DMS 273 treated with DMSO at 0.1 percent for 48 hours (cell line): ENCODE results near the gene RNF215.
A peak's percentile ranks its signal among the peaks of the same experiment; 100 is the strongest.

Experiments
- DNase-seq: peaks from one replicate; lab custom pipeline; 2025; lab: John Stamatoyannopoulos, UW

The RNF215 gene

DNA sequence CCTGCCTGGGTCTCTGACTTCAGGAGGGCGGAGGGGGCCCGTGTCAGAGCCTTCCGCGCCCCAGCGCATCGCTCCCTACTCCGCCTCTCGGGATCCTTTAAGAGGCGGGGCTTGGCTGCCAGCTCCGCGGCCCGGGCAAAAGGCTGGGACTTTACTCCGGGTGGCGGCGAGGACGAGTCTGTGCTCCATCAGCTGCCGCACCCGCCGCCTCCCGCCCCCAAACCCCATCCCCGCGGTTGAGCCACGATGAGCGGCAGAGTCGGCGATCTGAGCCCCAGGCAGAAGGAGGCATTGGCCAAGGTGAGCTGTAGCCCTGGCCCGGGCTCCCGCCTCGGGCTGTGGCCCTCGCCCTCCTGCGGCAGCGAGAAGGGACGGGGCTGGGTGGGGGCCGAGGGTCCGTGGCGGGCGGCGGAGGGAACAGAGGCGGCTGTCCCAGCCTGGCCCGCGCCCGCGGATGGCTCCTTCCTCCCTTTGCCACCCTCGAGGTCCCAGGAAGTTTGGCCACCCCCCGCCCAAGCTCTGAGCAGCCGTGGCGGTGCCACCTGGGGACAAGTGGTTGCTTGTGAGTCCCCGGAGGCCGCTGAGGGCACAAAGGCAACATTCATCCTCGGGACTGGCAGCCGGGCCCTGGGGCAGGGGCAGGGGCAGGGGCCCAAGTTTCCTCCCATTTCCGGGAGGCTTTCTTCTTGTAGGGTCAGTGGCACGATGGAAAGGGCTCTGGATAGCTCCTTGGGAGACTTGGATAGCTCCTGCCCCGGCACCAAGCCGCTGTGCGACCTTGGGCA is 9.9 kb upstream of the RNF215 start, which contains the start of gene SEC14L2:
TSS of gene SEC14L2 (plus strand) at position 148 of the 785 bp plus-strand sequence. CDS start at position 247, 99 bp downstream.
- no peak for DNase-seq

DNA sequence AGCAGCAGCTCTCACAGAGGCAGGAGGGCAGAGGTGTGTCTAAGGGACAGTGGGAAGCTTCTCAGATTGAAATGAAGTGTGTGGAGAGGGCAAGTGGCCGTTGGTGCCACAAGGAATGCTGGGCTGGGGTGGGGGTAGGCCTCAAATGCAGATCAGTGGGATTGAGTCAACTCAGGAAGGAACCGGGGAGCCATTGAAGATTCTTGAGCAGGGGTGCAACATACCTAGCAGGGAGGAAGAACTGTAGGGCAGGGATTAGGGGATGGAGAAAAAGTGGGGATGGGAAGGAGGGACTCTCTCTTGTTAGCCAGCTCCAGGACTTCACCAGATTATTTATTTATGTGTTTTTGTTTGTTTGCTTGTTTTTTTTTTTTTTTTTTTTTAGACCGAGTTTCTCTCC is 6.7 kb upstream of the RNF215 start:
- DNase-seq, result no peak

DNA sequence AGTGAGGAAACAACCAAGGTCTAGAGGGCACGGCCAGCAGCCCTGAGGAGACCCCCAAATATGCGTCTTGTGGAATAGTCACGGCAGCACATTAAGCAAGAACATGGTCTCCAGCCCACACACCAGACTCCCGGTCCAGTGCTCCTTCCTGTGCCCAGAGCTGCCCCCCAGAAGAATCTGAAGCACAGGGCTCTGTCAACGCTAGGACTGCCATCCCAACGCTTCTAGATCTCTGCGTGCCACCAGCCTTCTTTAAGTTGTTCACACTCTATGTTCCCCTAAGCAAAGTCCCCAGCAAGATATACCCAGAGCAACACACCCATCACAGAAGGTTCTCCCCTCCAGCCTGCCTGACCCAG is 6.1 kb upstream of the RNF215 start:
- no peak for DNase-seq

DNA sequence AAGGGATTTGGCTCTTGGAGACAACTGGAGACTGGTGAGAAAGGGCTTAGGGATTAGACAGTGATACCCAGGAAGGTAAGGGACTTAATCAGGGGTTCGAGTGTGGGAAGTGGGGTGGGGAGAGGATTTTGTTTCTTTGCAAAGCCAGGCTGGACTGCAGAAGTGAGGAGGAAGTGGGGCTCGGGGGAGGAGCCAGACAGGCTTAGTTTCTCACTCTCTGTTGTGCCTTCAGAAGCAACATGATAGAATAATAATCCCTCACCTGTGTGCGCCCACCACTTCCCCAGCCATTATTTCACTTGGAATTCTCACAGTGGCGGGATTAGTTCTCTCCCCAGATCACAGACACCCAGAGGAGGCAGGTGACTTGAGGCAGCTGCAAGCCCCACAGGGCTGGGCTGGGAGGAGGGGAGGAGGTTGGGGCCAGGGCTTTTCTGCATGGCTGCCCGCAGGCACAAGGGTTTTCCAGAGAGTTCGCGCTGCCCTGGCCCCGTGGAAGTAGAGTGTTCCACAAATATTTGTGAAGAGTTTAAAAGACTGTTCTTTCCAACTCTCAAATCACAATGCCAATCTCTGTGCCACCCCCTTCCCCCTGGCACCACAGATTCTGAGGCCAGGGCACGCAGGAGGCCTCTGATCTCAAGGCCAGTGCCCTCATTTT is 5.6 kb upstream of the RNF215 start:
- no peak for DNase-seq

DNA sequence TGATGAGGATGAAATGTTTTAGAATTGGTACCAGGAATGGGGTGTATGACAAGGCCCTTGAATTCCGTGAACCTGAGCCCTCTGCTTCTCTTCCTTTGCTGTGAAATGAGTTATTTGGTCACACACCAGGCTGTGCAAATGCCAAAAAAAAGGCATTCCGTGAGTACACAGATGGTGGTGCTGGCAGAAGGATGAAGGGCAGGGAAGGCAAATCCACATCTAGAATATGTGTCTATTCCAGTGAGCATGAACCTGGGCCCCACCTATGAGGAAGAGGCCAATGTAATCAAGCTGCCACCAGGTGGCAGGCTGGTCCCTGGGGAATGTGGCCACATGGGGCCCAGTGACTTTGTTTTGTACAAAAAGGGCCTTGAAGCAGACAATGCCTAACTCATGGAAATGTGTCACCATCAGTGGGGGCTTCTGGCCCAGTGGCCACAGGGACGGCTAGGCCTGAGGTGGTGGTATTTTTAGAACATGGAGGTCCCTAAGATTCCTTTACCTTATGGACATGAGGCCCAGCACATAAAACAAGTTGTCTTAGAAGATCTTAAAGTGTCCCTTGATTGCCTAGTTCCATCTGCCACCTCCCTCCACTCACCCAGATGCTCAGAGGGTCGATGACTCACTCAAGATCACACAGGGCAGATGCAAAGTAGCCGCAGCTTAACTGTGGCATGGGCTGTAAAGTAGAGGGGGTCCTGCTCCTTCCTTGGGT is 3.9 kb upstream of the RNF215 start:
- DNase-seq, result peak; percentile 28

DNA sequence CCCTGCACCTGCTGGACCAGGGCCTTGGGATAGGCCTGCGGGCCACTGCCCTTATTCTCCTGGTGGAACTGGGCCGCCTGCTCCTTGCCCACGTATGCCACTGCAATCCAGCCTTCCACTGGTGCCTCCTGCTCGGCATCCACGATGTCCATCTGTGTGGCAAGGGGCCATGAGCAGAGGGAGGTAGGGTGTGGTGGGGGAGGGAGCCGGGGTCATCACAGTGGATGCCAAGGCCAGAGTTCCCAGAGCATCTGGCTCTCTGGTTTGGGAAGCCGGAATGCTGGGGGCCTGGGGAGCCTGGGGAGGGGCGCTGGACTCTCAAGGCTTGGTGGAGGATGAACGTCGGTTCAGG is 627 bp downstream of the RNF215 start:
- DNase-seq, result no peak

DNA sequence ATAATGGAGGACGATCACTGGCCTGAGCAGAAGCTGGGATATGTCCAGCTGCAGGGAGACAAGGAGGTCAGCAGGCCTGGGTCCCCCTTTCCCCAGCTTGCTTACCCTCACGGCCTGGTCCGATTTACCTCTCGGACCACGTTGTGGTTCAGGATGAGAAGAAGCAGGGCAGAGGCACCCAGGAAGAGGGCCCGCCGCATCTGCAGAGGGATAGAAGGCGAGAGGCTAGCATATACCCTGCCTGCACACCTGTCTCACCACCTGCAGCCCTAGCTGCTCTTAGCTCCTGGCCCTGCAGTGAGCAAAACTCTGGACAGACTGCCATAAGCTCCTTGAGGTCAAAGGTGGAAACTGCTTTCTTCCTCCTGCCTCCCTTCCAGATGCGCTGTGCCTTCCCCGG is 1.3 kb downstream of the RNF215 start:
- no peak for DNase-seq

DNA sequence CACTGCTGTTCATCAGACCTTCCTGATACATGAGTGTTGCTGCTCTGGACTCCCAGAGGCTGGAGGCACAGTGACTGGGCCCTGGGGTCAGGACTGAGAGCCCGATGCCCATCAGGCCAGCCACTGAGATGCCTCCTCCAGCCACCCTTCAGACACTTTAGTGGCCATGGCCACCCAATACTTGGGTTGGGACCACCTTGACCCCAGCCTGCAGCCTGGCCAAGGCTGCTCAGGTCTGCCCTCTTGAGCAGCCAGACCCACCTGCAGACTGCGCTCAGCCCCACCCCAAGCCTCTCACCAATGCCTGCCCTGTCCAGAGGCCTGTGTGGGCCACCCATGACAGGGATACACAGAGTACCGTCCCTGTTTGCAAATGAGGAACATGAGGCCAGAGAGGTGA is 4.2 kb downstream of the RNF215 start:
- no peak for DNase-seq

DNA sequence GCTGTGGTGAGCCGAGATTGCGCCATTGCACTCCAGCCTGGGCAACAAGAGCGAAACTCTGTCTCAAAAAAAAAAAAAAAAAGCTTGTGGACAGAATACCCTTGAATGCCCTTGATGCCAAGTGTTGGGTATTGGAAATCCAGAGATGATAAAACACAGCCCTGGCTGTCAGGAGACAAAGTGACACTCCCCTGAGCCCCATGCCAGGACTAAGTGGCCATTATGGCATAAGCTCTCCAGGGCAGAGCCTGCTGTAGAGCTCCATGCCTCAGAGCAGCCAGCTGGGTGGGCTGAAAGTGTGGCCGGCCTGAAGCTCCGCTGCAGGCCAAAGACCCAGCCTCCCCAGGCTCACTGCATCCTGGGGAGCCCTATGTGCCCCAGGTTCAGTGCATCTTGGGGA is 4.9 kb downstream of the RNF215 start:
- DNase-seq, result no peak

DNA sequence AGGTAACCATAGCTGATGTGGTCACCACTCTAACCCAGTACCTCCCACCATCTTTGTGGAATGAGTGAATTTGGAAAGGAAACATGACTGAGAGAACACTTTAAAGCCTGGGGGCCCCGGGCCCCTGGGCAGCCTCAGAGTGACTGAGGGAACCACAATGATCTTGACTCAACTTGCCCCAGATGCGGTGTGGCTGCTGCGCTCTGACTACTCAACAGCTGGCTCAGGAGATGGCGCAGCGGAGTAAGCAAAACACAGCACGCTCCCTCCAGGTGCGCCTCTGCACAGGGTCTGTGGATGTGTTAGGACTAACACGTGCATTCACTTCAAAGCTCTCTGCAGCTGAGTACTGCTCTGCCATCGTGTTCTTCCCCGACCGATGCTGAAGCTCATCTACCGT is 5.9 kb downstream of the RNF215 start:
- no peak for DNase-seq

DNA sequence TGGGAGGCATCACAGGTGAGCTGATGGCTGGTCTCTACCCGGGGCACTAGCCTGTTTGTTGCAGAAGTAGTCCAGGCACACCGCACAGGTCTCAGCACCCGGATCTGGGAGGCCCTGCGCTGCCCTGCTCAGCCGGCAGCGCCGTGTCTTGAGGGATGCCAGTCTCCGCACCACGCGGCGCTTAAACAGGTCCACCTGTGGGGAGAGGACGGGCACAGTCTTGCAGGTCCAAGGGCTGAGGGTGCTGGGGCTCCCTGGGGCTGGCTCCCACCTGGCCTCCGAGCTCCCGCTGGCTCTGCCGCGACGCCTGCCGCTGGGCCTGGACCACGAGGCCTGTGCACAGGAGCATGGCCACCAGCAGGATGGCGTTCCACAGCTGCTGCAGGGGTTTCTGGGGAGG is 7.2 kb downstream of the RNF215 start:
- no peak for DNase-seq

DNA sequence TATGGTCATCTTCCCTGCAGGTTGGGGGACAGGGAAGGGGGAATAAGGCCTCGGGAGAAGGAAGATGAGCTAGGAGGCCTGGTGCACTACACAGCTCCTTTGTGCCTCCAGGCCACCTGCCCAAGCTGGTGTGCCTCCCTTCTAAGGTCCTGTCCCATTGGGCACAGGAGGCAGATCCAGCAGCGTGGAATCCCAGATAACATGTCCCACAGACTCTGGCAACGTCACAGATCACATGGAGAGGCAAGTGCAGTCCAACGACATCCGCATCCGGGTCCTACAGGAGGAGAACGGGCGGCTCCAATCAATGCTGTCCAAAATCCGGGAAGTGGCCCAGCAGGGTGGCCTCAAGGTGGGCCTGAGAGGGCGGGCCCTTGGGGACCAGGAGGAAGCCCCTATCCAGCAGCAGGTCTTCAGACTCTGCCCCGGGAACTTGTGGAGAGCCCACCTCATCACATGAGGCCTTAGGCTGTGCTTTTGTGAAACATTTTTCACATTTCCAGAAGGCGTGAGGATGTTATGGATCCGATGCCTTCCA is 11.8 kb downstream of the RNF215 start:
- no peak for DNase-seq

DNA sequence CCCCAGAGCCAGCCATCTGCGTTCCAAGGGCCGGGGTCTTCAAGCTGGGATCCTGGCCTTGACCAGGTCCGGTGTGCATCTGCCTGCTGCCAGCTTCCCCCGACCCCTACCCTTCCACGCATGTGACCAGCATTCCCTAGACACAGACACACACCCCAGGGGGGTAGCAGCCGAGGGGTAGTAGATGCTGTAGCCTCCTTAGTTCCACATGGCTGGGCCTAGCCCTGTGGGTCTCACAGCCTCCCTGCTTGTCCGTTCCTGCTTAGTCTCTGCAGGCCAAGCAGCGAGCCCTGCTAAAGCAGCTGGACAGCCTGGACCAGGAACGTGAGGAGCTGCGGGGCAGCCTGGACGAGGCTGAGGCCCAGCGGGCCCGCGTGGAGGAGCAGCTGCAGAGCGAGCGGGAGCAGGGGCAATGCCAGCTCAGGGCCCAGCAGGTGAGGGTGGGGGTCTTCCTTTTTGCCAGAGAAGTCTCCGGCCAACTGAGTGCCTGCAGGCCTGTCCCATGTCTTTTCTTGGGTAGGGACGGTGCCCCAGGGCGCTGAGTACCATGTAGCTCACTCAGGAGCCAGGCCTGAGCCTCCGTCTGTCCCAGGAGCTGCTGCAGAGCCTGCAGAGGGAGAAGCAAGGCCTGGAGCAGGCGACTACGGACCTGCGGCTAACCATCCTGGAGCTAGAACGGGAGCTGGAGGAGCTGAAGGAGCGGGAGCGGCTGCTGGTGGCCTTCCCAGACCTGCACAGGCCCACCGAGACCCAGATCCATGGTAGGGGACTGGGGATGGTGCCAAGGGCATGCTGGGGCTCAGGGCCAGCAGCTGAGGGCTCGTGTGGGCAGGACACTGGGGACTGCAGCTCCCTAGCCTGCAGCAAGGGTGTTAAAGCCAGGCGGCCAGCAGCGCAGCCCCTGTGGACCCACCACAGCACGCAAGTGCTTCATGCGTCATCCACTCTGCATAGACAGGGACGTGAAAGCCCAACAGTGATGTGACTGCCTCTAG is 13.6 kb downstream of the RNF215 start:
- no peak for DNase-seq

DNA sequence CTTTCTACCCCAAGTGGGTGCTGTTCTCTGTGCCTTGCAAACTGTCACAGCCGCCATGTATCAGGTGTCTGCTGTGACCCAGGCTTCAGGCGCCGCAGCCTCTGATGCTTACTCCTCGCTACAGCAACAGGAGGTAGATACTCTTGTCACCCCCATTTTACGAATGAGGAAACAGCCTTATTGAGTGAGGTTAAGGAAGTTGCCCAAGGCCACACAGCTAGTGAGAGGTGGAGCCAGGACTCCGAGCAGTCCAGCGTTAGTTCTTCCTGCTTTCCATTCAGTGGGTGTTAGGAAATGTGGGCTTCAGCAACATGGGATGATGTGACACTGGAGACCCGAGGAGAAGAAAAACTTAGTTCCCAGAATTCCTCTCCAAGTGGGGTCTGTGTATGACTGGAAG is 14.3 kb downstream of the RNF215 start:
- no peak for DNase-seq

DNA sequence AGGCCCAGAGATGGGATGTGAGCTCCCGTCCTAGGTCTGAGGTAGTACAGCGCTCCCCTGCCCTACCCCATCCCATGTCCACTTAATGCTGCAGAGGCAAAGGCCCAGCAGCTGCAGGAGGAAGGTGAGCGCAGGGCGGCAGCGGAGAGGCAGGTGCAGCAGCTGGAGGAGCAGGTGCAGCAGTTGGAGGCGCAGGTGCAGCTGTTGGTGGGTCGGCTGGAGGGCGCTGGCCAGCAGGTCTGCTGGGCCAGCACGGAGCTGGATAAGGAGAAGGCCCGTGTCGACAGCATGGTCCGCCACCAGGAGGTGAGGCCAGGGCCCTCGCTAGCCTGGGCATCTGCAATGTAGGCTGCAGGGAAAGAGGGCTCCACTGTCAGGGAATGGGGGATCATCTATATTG is 15.2 kb downstream of the RNF215 start:
- DNase-seq, result no peak

DNA sequence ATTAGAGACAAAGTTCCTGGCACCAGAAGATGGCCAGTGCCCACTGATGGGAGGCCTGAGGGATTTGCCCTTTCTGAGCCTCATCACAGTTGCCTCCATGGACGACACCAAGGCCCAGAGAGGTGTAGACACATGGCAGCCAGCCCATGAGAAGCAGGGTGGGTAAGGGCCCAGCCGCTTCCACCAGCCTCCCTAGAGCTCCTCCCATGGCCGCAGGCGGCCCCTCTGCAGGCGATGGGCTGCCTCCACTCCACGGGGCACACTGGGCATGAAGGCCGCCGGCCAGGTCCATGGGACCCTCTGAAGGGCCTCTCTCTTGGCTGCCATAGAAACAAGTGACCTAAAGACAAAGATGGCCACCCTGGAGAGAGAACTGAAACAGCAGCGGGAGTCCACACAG is 15.9 kb downstream of the RNF215 start:
- no peak for DNase-seq

DNA sequence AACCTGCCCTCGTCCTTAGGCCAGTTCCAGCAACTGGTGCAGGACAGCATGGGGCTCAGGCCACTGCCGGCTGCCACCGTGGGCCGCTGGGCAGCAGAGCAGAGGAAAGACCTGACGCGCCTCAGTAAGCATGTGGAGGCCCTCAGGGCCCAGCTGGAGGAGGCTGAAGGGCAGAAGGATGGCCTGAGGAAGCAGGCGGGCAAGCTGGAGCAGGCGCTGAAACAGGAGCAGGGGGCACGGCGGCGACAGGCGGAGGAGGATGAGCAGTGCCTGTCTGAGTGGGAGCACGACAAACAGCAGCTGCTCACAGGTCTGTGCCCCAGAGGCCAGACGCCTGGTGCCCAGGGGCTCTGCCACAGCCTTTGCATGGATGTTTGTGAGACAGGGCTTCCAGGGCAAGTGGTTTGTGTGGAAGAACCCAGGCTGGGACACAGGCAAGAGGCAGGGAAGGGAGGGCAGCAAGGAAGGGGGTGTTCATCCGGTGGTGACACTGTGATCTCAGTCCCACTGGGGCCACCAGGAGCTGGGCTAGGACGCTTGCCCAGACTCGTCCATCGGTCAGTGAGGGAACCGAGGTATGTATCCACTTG is 16.5 kb downstream of the RNF215 start:
- no peak for DNase-seq

DNA sequence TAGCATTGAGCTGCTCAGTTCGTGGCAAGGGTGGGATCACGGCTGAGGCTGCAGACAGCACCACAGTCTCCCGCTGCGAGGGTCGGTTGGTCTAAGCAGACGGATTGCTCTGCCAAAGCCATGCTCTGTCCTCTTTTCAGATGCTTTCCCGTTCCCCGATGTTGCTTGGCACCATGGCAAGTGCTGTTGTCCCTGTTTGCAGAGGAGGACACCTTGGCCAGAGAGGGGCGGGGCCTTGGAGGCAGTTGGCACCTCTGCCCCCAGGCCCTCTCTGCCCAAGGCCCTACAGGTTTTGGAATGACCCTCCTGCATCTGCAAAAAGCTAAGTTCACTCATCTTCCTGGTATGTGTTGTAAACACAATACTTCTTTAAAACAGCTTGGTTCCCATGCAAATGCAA is 18.8 kb downstream of the RNF215 start:
- no peak for DNase-seq

DNA sequence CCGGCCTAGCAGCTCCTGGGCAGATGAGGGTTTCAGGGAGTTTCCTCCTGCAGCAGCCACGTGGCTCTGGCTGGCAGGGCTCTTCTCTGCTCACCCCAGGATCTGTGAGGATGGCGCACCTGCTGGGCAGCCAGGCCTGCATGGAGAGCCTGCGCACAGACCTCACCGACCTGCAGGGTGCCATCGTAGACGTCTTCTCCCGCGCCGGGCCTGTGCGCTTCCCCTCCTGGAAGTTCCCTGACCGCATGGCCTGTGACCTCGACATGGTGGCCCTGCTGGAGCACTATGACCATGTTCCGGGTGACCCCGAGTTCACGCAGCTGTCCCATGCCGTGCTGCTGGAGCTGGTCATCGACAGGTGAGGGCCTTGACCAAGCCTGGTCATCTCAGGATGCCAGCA is 21.3 kb downstream of the RNF215 start:
- DNase-seq, result no peak

DNA sequence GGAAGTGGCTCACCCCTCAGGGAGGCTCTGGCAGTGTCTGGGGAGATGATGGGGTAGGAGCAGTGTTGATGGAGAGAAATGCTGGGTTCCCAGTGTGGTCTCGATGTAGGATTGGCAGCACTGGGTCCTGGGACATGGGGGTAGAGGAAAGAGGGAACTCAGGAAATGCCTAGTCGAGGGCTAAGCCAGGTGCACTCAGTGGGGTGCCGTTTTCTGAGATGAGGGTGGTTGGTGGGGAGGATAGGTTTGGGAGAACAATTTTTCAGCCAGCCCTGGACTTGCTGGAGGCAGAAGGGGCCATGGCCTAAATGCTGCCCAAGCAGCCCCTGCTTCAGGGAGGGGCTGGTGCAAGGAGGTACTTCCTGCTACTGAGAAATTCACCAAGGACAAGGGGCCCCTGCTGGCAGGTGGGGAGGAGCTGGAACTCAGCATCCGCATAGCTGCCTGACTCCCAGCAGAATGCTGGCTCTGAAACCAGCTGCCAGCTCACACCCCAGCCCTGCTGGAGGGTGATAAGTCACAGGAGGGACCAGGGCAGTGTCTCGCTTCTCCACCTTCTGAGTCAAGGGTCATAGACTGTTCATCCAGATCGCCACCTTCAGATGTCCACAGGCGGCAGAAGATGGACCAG is 24.4 kb downstream of the RNF215 start:
- no peak for DNase-seq
